Tibial artery (tissue), 4 donors: ENCODE results near the gene SIX1.

Experiments
- DNase-seq, 2 donors: peaks; one replicate each; pipeline ENCODE4 v3.0.0-alpha.2; 2019
- H3K27ac ChIP-seq, 2 donors: fragments of 200-600 bp; sonication (generic) in 1 of 2; 1 replicate in 1 of 2; 2 replicates in 1 of 2; pipeline ENCODE4 v1.5.1; 2018 to 2019; ENCODE audit warnings: mild to moderate bottlenecking in 1 of 2
- H3K27me3 ChIP-seq, 2 donors: fragments of 200-600 bp; sonication (generic) in 1 of 2; one replicate each; pipeline versions ENCODE4 v1.5.1 to v1.6.0; 2016 to 2019
- H3K36me3 ChIP-seq, 3 donors: fragments of 200-600 bp; sonication (generic) in 2 of 3; one replicate each; pipeline ENCODE4 v1.5.1; 2016 to 2019; ENCODE audit warnings: mild to moderate bottlenecking in 2 of 3
- H3K4me1 ChIP-seq, 4 donors: fragments of 200-600 bp; sonication (generic) in 2 of 4; 1 replicate in 3 of 4; 2 replicates in 1 of 4; pipeline ENCODE4 v1.5.1; 2016 to 2019
- H3K4me3 ChIP-seq, 2 donors: fragments of 200-600 bp; sonication (generic) in 1 of 2; 1 replicate in 1 of 2; 2 replicates in 1 of 2; pipeline ENCODE4 v1.5.1; 2018 to 2019; ENCODE audit warnings: mild to moderate bottlenecking in 2 of 2
- H3K9me3 ChIP-seq, 3 donors: fragments of 200-600 bp; sonication (generic) in 1 of 3; one replicate each; pipeline ENCODE4 v1.5.1; 2016 to 2019
- intact Hi-C: fragments of 100-400 bp; cut with DNase I; formaldehyde crosslinking; loops from one replicate; pipeline ENCODE4 v1.15.0; 2023; ENCODE audit warnings: low total_unique reads
- TF ChIP-seq, protein P1 (sequence below), 2 experiments: fragments of 200-600 bp in 1 of 2; fragments of 450-650 bp in 1 of 2; IDR thresholded peaks; one replicate each; pipeline ENCODE4 v1.5.1; 2017 to 2019; ENCODE audit warnings: antibody characterized with exemption in 2 of 2, mild to moderate bottlenecking in 1 of 2, moderate library complexity in 1 of 2

The SIX1 gene

GRCh38 chr14:60681271-60681670 is 32.0 kb upstream of the SIX1 start:
- H3K27ac ChIP-seq: no peak overlapping the region
- TF ChIP-seq, protein P1, sequence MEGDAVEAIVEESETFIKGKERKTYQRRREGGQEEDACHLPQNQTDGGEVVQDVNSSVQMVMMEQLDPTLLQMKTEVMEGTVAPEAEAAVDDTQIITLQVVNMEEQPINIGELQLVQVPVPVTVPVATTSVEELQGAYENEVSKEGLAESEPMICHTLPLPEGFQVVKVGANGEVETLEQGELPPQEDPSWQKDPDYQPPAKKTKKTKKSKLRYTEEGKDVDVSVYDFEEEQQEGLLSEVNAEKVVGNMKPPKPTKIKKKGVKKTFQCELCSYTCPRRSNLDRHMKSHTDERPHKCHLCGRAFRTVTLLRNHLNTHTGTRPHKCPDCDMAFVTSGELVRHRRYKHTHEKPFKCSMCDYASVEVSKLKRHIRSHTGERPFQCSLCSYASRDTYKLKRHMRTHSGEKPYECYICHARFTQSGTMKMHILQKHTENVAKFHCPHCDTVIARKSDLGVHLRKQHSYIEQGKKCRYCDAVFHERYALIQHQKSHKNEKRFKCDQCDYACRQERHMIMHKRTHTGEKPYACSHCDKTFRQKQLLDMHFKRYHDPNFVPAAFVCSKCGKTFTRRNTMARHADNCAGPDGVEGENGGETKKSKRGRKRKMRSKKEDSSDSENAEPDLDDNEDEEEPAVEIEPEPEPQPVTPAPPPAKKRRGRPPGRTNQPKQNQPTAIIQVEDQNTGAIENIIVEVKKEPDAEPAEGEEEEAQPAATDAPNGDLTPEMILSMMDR (IDR thresholded peaks at IDR 0.05): no peak
- peaks cover 0 to 5% (median 0%) of the 10 kb centered on the region in 3 donors for H3K9me3 ChIP-seq
- H3K4me3 ChIP-seq: no peak overlapping the region
- intact Hi-C loops: no loop called here
- no peak for DNase-seq
- no peaks in the 10 kb centered on the region for H3K4me1 ChIP-seq
- no peaks in the 10 kb centered on the region for H3K27me3 ChIP-seq
- no peaks in the 10 kb centered on the region for H3K36me3 ChIP-seq

- no peak overlapping the region for H3K27ac ChIP-seq
- no peaks in the 10 kb centered on the region for H3K36me3 ChIP-seq
- H3K9me3 ChIP-seq: peaks cover 0 to 5% (median 0%) of the 10 kb centered on the region in 3 donors
- no peak for DNase-seq
- no peak overlapping the region for H3K4me3 ChIP-seq
- TF ChIP-seq, protein P1 (IDR thresholded peaks at IDR 0.05): no peak
- H3K4me1 ChIP-seq: no peaks in the 10 kb centered on the region
- no peaks in the 10 kb centered on the region for H3K27me3 ChIP-seq
- intact Hi-C loops: no loop called here
These were observed 31.2 kb upstream of the SIX1 start for GRCh38 chr14:60680511-60680910.

DNA sequence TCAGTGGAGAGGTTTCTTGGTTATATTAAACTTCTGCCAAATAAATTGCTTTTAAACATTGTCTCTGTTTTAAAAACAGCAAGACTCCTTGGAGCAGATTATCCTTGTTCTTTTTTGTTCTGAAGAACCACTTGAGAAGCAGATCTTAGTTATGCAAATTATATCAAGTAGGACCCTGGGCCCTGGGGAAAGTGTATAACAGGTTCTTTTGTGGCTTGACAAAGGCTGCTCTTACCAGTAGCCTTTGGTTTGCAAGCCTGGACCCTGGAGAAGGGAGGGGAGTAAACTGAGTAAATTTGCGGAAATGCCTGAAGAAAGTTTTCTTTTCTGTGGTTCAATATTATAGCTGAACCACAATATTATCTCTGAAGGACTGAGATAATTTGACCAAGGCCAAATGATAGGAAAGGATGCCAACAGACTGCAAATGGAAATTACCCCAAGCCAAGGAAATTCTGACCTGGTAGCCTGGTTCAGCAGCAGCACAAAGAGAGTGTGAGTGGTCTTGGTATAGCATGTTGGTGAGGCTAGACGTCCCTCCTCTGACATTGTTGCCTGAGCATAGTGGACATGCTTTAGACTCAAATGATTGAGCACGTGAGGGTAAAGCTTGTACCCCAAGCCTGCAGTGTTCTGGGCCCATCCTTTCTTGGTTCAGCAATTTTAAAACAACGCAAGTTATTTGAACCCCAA is 30.4 kb upstream of the SIX1 start:
- Histone ChIP-seq H3K27ac (no peak overlapping the region), H3K36me3 (no peaks in the 10 kb centered on the region), H3K4me3 (no peak overlapping the region), H3K4me1 (no peaks in the 10 kb centered on the region), H3K9me3 (peaks cover 0 to 5% (median 0%) of the 10 kb centered on the region in 3 donors), H3K27me3 (no peaks in the 10 kb centered on the region)
- TF ChIP-seq, protein P1 (IDR thresholded peaks at IDR 0.05): no peak
- intact Hi-C loops: no loop called here
- DNase-seq: no peak

DNA sequence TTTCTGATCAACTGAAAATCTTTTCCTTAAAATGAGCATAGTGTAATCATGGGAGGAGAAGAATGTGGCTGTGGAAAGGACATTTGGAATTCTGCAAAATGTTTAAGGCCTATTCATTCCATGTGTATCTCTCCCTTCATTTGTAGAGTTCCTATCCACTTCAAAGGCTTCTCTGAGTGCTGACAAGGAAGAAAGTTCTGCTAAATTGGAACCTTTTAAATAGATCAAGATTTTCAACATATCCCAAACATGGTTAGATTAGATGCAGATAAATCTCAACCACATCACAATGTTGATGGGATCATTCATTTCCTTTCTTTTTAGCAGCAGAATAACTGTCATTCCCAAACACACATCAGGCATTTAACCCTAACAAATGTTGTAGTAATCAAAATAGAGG is 28.4 kb upstream of the SIX1 start:
- H3K36me3 ChIP-seq: no peaks in the 10 kb centered on the region

DNA sequence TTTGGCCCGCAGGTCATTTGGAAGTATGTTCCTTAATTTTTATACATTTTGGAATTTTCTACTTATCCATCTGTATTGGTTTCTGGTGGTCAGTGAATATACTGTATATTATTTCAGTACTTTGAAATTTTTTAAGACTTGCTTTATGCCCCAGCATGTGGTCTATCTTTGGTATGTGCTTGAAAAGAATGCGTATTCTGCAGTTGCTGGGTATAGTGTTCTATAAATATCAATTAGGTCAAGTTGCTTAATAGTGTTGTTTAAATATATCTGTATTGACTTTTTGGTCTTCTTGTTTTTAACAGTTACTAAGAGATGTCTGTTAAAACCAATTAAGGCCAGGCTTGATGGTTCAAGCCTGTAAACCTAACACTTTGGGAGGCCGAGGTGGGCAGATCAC is 21.7 kb upstream of the SIX1 start:
- Histone ChIP-seq H3K4me1 (no peaks in the 10 kb centered on the region), H3K27ac (no peak overlapping the region), H3K9me3 (no peaks in the 10 kb centered on the region), H3K4me3 (no peak overlapping the region), H3K27me3 (no peaks in the 10 kb centered on the region), H3K36me3 (no peaks in the 10 kb centered on the region)
- intact Hi-C loops: no loop called here
- DNase-seq: no peak
- TF ChIP-seq, protein P1 (IDR thresholded peaks at IDR 0.05): no peak

More for the DNA sequence above, 28.4 kb upstream of the SIX1 start:
- no peaks in the 10 kb centered on the region for H3K9me3 ChIP-seq
- no peak overlapping the region for H3K4me3 ChIP-seq
- H3K4me1 ChIP-seq: no peaks in the 10 kb centered on the region
- TF ChIP-seq, protein P1 (IDR thresholded peaks at IDR 0.05): no peak
- no peak overlapping the region for H3K27ac ChIP-seq
- intact Hi-C loops: no loop called here
- no peaks in the 10 kb centered on the region for H3K27me3 ChIP-seq
- DNase-seq: no peak
